HEK293 (cell line): ENCODE data around the gene ADAMTS14.

ENCODE experiments used
- CTCF ChIA-PET: fragments of 350-600 bp; formaldehyde crosslinking; extraction: SDS; loops from one replicate; lab custom pipeline; 2021; ENCODE audit warnings: antibody characterized with exemption; lab: Yijun Ruan, JAX
- POLR2A ChIA-PET: fragments of 300-600 bp; formaldehyde crosslinking; extraction: SDS; loops from one replicate; lab custom pipeline; 2020; ENCODE audit warnings: antibody characterized with exemption, inconsistent platforms; lab: Yijun Ruan, JAX
- H3K27ac ChIP-seq: fragments of 200-500 bp; sonication (Bioruptor generic); 2 replicates; pipeline ENCODE4 v1.5.1; 2014; ENCODE audit warnings: low read depth, low read length, control low read depth, inconsistent platforms; ENCODE audit errors: extremely low read depth
- H3K36me3 ChIP-seq, 2 experiments: fragments of 200-500 bp in 1 of 2; sonication (Bioruptor generic) in 1 of 2; 1 replicate in 1 of 2; 2 replicates in 1 of 2; pipeline ENCODE4 v1.5.1; 2014 to 2017; ENCODE audit warnings: inconsistent platforms in 2 of 2, low read length in 2 of 2; ENCODE audit not compliant: control insufficient read depth in 2 of 2, insufficient read depth in 1 of 2
- H3K4me1 ChIP-seq: fragments of 200-500 bp; sonication (Bioruptor generic); 2 replicates; pipeline ENCODE4 v1.5.1; 2014; ENCODE audit warnings: mild to moderate bottlenecking, low read length, inconsistent platforms; ENCODE audit not compliant: control insufficient read depth, insufficient read depth
- H3K4me3 ChIP-seq: 2 replicates; pipeline ENCODE4 v1.5.1; 2011; ENCODE audit warnings: low read depth, mild to moderate bottlenecking, control low read depth, low read length, moderate library complexity
- H3K9me3 ChIP-seq: fragments of 200-500 bp; sonication (Bioruptor generic); 2 replicates; pipeline ENCODE4 v1.5.1; 2014; ENCODE audit warnings: low read depth, low read length, inconsistent platforms; ENCODE audit not compliant: control insufficient read depth, insufficient read depth
- HOXD13 ChIP-seq: sonication (generic); formaldehyde crosslinking; IDR thresholded peaks from 2 replicates; pipeline ENCODE4 v1.8.0; 2022; ENCODE audit warnings: missing genetic modification reagents, borderline replicate concordance
- KLF17 ChIP-seq: fragments of 450-650 bp; formaldehyde crosslinking; IDR thresholded peaks from 2 replicates; pipeline ENCODE4 v1.5.1; 2016; ENCODE audit warnings: missing biosample characterization, missing genetic modification characterization
- PRDM2 ChIP-seq: fragments of 450-650 bp; formaldehyde crosslinking; IDR thresholded peaks from 2 replicates; pipeline ENCODE4 v1.5.1; 2016; ENCODE audit warnings: missing biosample characterization, missing genetic modification characterization, borderline replicate concordance
- RBAK ChIP-seq: fragments of 450-650 bp; formaldehyde crosslinking; IDR thresholded peaks from 2 replicates; pipeline ENCODE4 v1.5.1; 2016; ENCODE audit warnings: missing biosample characterization, missing genetic modification characterization
- ZNF133 ChIP-seq: fragments of 450-650 bp; formaldehyde crosslinking; IDR thresholded peaks from 2 replicates; pipeline ENCODE4 v1.5.1; 2016; ENCODE audit warnings: missing biosample characterization, missing genetic modification characterization
- ZNF169 ChIP-seq: fragments of 450-650 bp; formaldehyde crosslinking; IDR thresholded peaks from 2 replicates; pipeline ENCODE4 v1.5.1; 2016; ENCODE audit warnings: missing biosample characterization, missing genetic modification characterization
- ZNF174 ChIP-seq: fragments of 450-650 bp; formaldehyde crosslinking; IDR thresholded peaks from 2 replicates; pipeline ENCODE4 v1.5.0; 2017; ENCODE audit warnings: missing biosample characterization, mild to moderate bottlenecking, missing genetic modification characterization
- ZNF202 ChIP-seq: fragments of 450-650 bp; formaldehyde crosslinking; IDR thresholded peaks from 2 replicates; pipeline ENCODE4 v1.5.1; 2016; ENCODE audit warnings: missing biosample characterization, missing genetic modification characterization, borderline replicate concordance
- ZNF214 ChIP-seq: fragments of 450-650 bp; formaldehyde crosslinking; IDR thresholded peaks from 2 replicates; pipeline ENCODE4 v1.5.1; 2017; ENCODE audit warnings: missing biosample characterization, mild to moderate bottlenecking, missing genetic modification characterization, borderline replicate concordance
- ZNF26 ChIP-seq: fragments of 450-650 bp; formaldehyde crosslinking; IDR thresholded peaks from 2 replicates; pipeline ENCODE4 v1.5.1; 2016; ENCODE audit warnings: missing biosample characterization, missing genetic modification characterization
- ZNF274 ChIP-seq, 2 experiments: fragments of 200-500 bp in 1 of 2; fragments of 450-650 bp in 1 of 2; sonication (Bioruptor generic) in 1 of 2; formaldehyde crosslinking in 1 of 2; IDR thresholded peaks; 2 replicates each; pipeline versions ENCODE4 v1.5.1 to v1.6.1; 2014 to 2016; ENCODE audit warnings: borderline replicate concordance in 1 of 2, inconsistent platforms in 1 of 2, low read length in 1 of 2, missing biosample characterization in 1 of 2, missing genetic modification characterization in 1 of 2
- ZNF280D ChIP-seq: fragments of 450-650 bp; formaldehyde crosslinking; IDR thresholded peaks from 2 replicates; pipeline ENCODE4 v1.5.1; 2016; ENCODE audit warnings: missing biosample characterization, missing genetic modification characterization
- ZNF341 ChIP-seq: fragments of 450-650 bp; formaldehyde crosslinking; IDR thresholded peaks from 2 replicates; pipeline ENCODE4; 2016; ENCODE audit warnings: low read depth, missing biosample characterization, missing genetic modification characterization
- ZNF362 ChIP-seq: fragments of 450-650 bp; formaldehyde crosslinking; IDR thresholded peaks from 2 replicates; pipeline ENCODE4 v1.5.1; 2016; ENCODE audit warnings: missing biosample characterization, missing genetic modification characterization
- ZNF544 ChIP-seq: fragments of 450-650 bp; formaldehyde crosslinking; IDR thresholded peaks from 2 replicates; pipeline ENCODE4 v1.5.0; 2017; ENCODE audit warnings: missing biosample characterization, missing genetic modification characterization
- ZNF624 ChIP-seq: fragments of 450-650 bp; formaldehyde crosslinking; IDR thresholded peaks from 2 replicates; pipeline ENCODE4 v1.5.1; 2017; ENCODE audit warnings: missing biosample characterization, missing genetic modification characterization
- ZNF776 ChIP-seq: fragments of 450-650 bp; formaldehyde crosslinking; IDR thresholded peaks from 2 replicates; pipeline ENCODE4 v1.5.0; 2017; ENCODE audit warnings: missing biosample characterization, missing genetic modification characterization, borderline replicate concordance
- ZNF843 ChIP-seq: fragments of 450-650 bp; formaldehyde crosslinking; IDR thresholded peaks from 2 replicates; pipeline ENCODE4 v1.5.1; 2016; ENCODE audit warnings: missing biosample characterization, missing genetic modification characterization
- ZSCAN5A ChIP-seq: fragments of 450-650 bp; formaldehyde crosslinking; IDR thresholded peaks from 2 replicates; pipeline ENCODE4 v1.5.1; 2016; ENCODE audit warnings: missing biosample characterization, missing genetic modification characterization

ADAMTS14 gene

GRCh38 chr10:70723771-70724170, 51.5 kb downstream of the ADAMTS14 start:
- H3K9me3 ChIP-seq, result no peaks in the 10 kb centered on the region
- POLR2A ChIA-PET, result no interaction called here
- no peak overlapping the region for H3K27ac ChIP-seq
- no peaks in the 10 kb centered on the region for H3K36me3 ChIP-seq
- no peak overlapping the region for H3K4me3 ChIP-seq
- no peaks in the 10 kb centered on the region for H3K4me1 ChIP-seq
- CTCF ChIA-PET, result no interaction called here
- TF ChIP-seq ZNF341 (tag by site-specific recombination) (no peak), ZNF362 (tag by site-specific recombination) (no peak), ZNF202 (tag by site-specific recombination) (no peak)

- Histone ChIP-seq H3K9me3 (no peaks in the 10 kb centered on the region), H3K36me3 (no peaks in the 10 kb centered on the region), H3K27ac (no peak overlapping the region), H3K4me3 (no peak overlapping the region), H3K4me1 (no peaks in the 10 kb centered on the region)
- no peak for TF ChIP-seq ZNF776 (tag by site-specific recombination)
- TF ChIP-seq ZNF624 (tag by site-specific recombination), result no peak
- TF ChIP-seq ZNF274 (IDR thresholded peaks at IDR 0.05; ENCODE audit: low read length), result no peak
- no peak for TF ChIP-seq ZNF274 (tag by site-specific recombination; IDR thresholded peaks at IDR 0.05; ENCODE audit: borderline replicate concordance)
- TF ChIP-seq ZNF843 (tag by site-specific recombination), result no peak
- TF ChIP-seq ZNF214, result no peak
- no peak for TF ChIP-seq ZNF174 (tag by site-specific recombination)
- no peak for TF ChIP-seq HOXD13 (CRISPR knock-in tag)
- no peak for TF ChIP-seq ZSCAN5A (tag by site-specific recombination)
- TF ChIP-seq ZNF26, result no peak
- TF ChIP-seq ZNF544 (tag by site-specific recombination), result no peak
- no peak for TF ChIP-seq KLF17 (tag by site-specific recombination)
- no peak for TF ChIP-seq ZNF280D (tag by site-specific recombination)
- TF ChIP-seq ZNF202 (tag by site-specific recombination), result no peak
- no peak for TF ChIP-seq PRDM2
- TF ChIP-seq ZNF133 (tag by site-specific recombination), result no peak
- TF ChIP-seq RBAK, result no peak
- TF ChIP-seq ZNF169 (tag by site-specific recombination), result no peak
- ChIA-PET CTCF (no interaction called here), POLR2A (no interaction called here)
Observed at GRCh38 chr10:70726909-70727495, 54.7 kb downstream of the ADAMTS14 start.
